NCI-H345 treated with DMSO at 0.1 percent for 48 hours (cell line): ENCODE measurements around the gene ZNRF3.
"Not testable (repeated sequence)": the region's sequence is repeated elsewhere in the genome, so short reads cannot be mapped to it uniquely, and the experiment has no call there.

ENCODE experiments used
- DNase-seq: peaks from one replicate; lab custom pipeline; 2025; ENCODE audit not compliant: unreplicated experiment; lab: John Stamatoyannopoulos, UW

ZNRF3 gene

DNA sequence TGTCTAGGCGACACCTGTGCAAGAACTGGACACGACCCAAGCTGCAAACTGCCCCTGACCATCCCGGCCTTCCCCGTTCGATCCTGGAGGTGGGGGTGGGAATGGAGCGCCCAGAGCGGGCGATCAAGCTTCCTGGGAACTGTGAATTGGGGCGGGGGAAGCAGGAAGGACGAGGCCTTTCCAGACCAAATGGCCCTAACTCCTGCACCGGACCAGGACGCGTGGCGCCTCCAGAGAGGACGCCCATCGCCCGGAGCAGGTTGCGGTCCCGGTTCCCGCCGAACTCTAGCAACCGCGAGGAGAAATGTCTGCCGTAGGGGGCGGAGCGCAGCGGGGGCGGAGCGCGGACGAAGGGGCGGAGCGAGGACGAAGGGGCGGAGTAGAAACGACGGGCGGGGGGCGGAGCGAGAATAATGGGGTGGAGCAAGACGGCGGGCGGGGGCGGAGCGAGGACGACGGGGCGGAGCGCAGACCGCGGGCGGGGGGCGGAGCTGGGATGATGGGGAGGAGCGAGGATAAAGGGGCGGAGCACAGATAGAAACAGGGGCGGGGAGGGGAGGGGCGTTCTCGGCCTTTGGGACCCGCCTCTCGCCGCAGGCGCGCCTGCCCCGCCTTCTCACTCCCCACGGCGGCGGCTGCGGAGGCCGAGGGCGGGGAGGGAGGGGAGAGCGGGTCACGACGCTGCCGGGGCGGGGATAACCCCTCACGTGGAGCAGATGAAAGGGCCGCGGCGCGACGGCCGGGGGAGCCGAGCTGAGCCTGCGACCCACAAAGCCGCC lies at the start of gene ZNRF3:
TSS of gene ZNRF3 (plus strand) at position 695 of the 779 bp plus-strand sequence. CDS start 195 bp downstream, outside the sequence.
- DNase-seq: peak; percentile 21

DNA sequence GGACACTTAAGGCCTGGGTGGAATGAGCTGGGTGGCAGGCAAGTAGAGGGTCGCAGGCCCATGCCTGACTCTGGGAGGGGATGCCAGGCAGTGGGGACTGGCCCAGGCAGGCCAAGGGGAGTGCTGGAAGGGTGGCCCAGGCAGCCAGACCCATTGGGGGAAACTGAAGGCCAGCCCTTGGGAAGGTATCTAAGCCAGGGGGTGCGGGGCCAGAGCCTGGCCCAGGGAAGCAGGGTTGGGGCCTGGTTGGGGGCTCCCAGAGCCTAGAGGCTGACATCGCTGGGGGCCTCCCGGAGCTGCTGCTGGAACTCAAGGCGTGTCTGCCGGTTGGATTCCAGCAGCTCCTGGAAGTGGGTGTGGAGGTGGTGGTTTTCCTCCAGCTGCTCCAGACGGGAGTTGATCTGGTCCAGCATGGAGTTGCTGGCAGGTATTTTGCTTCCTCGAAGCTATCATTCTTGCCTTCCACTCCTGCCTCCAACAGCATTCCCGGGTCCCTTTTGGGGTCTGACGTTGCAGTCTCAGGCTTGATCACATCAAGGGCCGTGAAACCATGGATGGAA lies 47.7 kb upstream of the ZNRF3 start:
- DNase-seq: no peak

DNA sequence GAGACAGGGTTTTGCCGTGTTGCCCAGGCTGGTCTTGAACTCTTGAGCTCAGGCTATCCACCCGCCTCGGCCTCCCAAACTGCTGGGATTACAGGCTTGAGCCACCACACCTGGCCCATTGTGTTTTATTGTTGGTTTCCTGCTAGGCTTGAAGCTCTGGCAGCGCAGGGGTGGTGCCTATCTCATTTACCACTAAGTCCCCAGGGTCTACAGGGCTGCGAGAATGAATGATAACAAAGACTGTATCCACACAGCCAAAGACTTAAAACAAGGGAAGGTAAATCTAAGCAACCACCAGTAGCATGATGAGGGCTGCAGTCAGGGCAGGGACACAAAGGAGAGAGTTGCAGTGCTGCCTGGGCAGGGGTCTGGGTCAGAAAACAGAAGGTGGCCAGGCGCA lies 45.7 kb upstream of the ZNRF3 start:
- no peak for DNase-seq

DNA sequence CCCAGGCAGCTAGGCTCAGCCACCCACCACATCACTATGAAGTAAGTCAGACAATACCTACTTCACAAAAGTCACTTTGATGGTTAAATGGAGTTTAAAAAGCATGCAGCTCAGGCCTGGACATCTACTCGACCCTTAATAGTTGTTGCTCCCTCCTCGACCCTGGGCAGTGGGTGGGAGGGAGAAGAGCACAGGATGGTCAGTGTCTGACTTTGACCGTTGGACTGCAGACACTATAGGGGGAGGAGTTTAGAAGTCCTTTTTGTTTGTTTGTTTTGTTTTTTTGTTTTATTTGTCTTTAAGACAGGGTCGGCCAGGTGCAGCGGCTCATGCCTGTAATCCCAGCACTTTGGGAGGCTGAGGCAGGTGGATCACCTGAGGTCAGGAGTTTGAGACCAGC lies 44.4 kb upstream of the ZNRF3 start:
- no peak for DNase-seq

DNA sequence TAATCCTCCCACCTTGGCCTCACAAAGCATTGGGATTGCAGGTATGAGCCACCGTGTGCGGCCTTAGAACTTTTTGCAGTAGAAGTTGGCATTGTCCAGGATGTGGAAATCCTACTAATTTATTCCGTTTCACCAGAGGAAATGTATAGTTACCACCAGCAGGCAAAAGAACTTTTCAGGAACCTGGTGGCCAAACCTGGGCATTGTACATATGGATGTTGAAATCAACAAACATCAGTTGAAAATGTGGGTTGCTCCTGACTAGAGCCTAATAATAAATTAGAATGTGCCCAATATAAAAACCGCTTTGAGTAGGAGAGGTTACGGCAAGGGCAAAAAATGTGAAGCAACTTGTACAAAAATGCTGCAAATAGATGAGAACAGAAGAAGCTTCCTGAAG lies 42.3 kb upstream of the ZNRF3 start:
- DNase-seq: no peak

DNA sequence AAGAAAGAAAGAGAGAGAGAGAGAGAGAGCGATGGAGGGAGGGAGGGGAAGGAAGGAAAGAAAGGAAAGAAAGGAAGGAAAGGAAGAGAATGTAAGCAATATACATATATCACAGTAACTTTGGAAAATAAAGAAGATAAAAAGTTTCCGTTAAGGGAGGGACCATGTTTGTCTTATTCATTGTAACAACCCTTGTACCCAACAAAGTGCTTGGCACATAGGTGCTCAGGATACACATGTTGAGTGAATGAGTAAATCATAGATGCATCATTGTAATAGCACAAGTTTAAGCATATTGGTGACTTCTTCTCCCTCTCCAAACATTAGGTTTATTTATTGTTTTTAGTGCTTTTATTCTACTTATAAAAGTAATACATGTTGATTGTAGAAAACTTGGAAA lies 39.7 kb upstream of the ZNRF3 start:
- DNase-seq: no peak

DNA sequence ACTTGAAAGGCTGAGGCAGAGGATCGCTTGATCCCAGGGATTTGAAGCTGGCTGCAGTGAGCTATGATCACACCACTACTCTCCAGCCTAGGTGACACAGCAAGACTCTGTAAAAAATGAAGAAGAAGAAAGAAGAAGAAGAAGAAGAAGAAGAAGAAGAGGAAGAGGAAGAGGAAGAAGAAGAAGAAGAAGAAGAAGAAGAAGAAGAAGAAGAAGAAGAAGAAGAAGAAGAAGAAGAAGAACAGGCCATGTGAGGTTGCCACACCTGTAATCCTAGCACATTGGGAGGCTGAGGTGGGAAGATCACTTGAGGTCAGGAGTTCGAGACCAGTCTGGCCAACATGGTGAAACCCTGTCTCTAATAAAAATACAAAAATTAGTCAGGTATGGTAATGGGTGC lies 39.1 kb upstream of the ZNRF3 start:
- DNase-seq: not testable (repeated sequence)

DNA sequence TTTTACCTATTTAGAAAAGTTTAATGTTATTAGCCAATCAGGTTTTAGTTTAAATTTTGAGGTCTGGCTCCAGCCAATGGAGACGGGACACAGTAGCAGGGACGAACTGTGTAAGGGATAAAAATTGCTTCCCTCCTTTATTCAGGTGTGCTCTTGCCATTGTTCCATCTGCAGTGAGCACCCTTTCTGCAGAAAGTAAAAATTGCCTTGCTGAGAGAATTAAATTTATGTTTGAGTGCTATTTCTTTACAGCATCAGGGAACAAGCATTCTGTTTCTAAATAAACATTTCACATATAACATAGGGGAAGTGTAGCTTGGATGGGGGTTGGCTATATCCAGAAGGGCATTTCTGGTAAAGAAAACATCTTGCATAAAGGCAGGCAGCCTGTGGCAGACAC lies 36.4 kb upstream of the ZNRF3 start:
- no peak for DNase-seq

DNA sequence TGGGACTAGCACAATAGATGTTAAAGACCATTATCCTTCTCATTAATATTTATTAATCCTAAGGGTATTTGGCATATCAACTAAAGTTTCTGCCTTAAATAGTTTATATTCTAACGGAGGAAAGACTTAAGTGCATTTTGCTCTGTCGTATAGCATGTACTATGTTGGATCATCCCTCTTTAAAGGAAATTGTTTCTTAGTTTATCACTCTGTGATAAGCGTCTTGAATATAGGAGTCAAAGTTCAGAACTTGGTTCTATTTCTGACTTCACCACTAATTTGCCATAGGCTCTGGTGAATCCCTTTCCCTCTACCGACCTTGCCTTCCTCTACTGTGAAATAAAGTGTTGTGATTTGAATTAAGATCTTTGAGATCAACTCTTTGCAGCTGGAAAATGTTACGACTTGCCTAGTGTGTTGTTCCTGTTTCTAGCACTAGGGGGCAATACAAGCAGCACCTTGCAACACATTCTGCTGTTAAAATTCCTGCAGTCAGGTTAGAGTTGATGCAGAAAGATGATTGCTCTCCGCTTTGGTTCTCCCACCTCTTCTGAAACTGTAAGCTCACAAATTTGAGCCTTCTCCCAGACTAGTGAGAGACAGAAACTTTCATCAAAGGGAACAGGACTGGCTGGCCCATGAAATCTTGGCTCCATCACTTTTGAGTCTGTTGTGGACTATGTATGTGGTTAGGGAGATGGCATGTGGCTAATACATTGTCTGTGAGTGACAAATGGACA lies 27.8 kb upstream of the ZNRF3 start:
- DNase-seq: peak; percentile 4

DNA sequence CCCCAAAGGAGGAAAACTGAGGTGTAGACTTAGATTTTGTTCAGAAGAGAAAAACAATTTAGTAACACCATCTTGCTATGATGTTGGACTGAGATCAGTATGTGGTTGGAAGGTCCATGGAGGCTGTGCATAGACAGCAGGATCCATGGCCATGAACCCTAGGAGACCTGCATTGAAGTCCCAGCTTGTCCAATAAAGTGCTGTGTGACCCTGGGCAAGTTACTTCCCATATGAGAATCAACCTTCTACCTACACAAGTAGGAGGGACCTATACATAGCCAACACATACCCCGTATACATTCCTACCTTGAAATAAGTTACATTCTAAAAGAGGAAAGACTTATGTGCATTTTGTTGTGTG lies 27.3 kb upstream of the ZNRF3 start:
- no peak for DNase-seq

DNA sequence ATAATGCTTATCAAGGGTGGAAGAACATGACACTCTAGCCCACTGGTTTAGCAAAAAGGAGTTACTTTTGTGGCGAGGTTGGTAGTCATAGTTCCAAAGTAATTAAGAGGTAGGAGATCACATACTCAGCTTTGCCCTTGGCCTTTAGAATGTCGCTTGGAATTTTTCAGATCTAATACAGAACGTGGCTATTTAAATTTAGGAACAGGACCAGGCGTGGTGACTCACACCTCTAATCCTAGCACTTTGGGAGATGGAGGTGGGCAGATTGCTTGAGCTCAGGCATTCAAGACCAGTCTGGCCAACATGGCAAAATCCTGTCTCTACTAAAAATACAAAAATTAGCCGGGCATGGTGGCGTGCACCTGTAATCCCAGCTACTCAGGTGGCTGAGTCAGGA lies 26.1 kb upstream of the ZNRF3 start:
- DNase-seq: no peak

DNA sequence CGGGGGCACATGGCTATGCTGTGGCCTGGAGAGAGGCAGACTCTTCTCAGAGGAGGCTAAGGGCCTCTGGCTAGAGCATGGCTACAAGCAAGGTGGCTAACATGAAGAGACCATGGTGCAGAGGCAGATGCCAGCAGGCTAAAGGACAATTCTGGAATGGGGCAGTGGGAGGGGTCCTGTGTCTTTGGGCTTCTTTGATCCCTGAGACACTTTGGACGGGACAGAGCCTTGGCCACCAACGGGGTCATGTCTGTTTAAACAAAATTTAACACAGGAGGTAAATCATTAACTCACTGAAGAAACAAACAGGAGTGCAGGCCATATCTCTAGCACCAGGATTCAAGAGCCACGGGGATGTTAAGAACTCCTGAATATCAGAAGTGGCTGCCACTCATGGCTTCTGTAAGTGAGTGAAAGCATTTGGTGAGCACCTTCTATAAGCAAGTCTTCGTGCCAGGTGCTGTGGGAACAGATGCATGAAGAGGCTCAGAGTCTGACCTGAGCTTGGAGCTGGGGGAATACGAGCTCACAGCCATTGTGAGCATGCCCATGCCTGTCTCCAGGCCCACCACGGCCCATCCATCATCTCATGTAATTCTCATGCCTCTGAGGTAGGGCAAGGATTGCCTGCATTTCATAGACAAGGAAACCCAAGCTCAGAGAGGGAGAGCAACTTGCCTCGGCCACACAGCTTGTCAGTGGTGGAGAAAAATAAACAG lies 18.3 kb upstream of the ZNRF3 start:
- DNase-seq: no peak

DNA sequence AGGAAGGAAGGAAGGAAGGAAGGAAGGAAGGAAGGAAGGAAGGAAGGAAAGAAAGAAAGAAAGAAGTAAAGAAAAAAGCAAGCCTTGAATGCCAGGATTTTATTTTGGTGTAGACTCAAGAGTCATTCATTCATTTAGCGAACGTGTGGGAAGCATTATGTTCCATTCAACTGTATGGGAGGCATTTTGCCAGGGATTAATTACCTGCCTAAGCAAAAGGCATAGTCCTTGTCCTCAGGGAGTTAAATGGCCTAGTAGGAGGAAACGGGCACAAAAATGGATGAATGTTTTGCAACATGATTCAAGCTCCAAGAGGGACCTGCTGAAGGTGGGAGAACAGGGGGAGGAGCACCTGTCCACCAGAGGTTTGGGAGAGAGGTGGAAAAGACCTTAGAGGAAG lies 16.2 kb upstream of the ZNRF3 start:
- DNase-seq: no peak

DNA sequence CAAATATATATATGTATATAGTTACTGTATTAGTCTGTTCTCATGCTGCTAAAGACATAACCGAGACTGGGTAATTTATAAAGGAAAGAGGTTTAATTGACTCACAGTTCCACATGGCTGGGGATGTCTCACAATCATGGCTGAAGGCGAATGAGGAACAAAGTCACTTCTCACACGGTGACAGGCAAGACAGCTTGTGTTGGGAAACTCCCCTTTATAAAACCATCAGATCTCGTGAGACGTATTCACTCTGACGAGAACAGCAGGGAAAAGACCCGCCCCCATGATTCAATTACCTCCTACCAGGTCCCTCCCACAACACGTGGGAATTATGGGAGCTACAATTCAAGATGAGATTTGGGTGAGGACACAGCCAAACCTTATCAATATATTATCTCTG lies 15.0 kb upstream of the ZNRF3 start:
- not testable (repeated sequence) for DNase-seq

DNA sequence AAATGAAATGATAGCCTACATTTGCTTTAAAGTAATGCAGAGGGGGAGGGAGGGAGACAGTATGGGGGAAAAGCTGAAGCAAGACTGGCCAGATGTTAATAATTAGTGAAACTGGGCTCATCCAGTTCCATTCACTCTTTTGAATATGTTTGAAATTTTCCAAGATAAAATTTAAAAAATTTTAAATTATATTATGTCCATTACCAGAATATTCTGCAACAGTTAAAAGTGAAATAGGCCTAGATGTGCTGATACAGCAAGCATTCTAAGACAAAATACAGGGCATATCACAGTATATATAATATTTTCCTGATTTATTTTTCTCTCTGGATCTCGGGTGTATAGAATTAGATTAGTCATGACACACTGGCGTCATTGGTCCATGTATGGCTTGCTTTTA lies 13.6 kb upstream of the ZNRF3 start:
- no peak for DNase-seq

DNA sequence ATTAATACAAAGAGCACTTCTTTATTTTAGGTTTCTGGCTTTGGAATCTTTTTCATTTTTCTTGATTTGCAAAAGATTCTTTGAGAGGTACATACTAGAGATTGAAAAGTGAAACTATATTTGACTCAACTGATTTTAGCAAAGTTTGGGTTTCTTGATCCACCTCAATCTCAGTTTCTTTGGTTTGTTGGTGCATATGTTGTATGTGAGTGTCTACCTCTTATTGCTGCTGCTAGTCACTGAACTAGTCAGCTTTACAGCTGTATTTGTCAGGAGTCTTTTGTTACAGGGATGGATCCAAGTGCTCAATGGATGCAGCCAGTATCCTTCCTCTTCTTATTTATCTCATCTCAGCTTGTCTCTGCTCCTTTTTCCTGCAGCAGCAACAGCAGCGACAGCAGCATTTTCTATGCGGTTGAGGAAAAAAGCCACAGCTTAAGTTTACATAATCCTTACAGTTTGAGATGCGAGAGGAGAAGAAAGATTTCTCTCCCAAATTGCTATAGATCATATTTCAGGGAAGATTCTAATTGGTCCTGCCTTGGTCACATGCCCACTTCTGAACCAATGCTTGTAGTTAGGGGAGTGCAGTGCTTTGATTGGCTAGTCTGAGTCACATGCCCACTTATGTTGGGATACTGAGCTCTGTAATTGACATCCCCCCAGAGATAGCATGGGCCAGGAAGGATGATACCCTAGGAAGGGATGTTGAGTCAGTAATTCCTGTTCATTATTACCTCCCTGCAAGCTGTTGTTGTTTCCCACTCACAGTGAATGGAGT lies 10.0 kb upstream of the ZNRF3 start:
- no peak for DNase-seq

DNA sequence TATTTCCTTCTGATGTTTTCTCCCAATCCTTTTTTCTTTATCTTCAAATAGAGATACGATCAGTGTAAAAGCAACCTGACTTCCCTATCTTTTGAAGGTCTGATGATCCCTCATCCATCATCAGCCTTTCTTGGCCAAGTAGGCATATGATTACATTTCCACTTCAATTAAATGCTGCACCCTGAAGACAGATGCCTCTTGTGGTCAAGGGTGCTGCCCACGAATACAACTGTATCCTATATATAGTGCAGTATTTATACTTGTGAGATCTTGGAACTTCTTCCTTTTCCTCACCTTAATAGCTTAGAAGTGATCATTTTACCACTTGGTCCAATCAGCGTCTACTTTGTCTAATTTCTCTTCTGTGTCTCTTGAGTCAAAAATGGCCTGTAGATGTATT lies 9.3 kb upstream of the ZNRF3 start:
- DNase-seq: no peak

DNA sequence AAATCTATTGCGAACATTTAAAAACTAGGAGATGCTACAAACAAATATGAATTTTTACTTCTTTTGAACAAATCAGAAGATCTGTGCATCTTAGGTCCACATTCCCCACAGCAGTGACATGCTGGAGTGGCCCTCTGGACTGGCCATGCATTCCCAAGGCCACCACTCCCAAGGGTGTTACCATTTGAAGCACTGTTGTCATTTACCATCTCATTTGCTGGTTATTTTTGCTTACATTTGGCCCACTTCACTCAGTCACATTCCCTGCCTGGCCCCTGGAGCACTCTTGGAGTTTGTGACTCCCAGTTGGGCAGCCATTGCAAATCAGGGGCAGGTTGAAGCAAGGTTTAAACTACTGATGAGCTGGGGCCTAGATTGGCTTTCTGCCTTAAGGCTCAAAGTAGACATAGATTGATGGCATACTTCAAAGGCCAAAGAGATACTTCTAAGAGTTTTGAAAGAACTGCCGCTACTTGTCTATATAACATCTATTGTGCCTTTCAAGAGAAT lies 8.5 kb upstream of the ZNRF3 start:
- DNase-seq: no peak

DNA sequence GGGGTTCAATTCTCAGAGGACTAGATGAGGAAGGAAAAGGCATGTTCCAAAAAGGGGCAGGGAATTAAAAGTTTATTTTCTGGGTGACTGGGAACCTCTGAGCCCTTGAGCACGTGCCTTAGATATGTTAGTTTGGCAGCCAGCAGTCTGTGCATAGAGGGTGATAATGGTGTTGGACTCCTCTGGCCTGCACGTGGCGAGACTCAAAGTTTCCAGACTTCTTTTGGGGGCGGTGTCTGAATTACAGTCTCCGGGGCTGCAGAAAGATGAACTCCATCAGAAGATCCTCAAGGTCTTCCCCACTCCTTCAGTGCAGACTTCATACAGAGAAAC lies 861 bp upstream of the ZNRF3 start:
- no peak for DNase-seq

DNA sequence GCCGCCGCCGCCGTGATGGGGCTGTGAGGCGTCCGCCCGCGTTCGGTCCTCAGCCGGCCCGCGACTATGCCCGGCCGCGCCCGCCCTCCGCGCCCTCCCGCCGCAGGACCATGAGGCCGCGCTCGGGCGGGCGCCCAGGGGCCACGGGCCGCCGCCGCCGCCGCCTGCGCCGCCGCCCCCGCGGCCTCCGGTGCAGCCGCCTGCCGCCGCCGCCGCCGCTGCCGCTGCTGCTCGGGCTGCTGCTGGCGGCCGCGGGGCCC lies 215 bp downstream of the ZNRF3 start:
- no peak for DNase-seq
